RWPE1 (cell line): ENCODE data around the gene NHS.

Experiments
- CTCF ChIA-PET: fragments of 350-600 bp; sonication (Branson Sonifier 250); formaldehyde crosslinking; extraction: SDS; loops from one replicate; lab custom pipeline; 2021; lab: Yijun Ruan, JAX
- POLR2A ChIA-PET: fragments of 400-600 bp; formaldehyde crosslinking; extraction: SDS; loops from one replicate; lab custom pipeline; 2020; ENCODE audit warnings: antibody characterized with exemption; ENCODE audit not compliant: low non-redundant PET; lab: Yijun Ruan, JAX
- DNase-seq: peaks from one replicate; pipeline ENCODE4 v3.0.0; 2012; ENCODE audit warnings: low spot score
- H3K27ac ChIP-seq: fragments of 450-650 bp; 2 replicates; pipeline ENCODE4 v1.5.1; 2017
- TF ChIP-seq, protein P1 (sequence below): fragments of 450-650 bp; conservative IDR thresholded peaks from 2 replicates; pipeline ENCODE4 v1.5.1; 2017; ENCODE audit warnings: low read depth, mild to moderate bottlenecking

NHS gene

DNA sequence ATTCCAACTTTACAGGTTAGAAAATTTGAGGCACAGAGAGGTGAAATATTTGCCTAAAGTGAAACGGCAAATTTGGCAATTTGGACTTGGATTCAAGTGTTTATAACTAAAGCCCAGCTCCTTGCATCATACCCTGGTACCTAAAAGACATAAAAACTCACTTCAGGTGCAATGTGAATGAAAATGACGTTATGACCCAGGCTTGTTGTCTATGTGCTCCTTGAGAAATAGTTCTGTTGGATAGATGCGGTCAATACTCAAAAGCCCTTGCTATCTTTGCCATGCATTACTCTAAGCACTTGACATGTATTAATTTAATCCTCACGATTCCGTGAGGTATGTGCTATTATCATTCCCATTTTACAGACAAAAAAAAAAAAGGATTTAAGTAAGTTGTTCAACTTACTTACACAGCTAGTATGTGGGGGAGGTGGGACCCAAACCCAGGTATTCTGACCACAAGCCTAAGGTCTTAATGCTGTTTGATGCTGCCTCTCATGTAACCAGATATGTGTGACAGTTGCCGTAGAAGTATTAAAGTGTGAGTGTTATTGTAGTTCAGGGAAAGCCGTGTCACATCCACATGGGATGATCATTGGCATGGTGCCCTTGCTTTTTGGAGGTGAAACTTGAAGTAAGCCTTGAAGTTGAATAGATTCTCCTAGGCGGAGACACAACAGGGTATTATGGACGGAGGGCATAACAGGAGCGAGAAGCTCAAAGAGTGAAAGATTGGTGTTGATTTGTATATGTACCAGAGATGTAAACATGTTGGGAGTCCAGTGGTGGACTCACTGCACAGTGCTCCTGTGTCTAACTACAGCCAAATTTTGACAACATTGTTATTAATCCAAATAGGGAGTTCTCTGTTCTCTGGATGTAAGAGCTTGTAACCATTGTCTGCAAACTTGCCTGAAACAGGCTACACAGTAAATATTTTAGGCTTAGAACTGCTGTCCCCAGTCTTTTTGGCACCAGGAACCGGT is 365.4 kb downstream of the NHS start:
- TF ChIP-seq, protein P1, sequence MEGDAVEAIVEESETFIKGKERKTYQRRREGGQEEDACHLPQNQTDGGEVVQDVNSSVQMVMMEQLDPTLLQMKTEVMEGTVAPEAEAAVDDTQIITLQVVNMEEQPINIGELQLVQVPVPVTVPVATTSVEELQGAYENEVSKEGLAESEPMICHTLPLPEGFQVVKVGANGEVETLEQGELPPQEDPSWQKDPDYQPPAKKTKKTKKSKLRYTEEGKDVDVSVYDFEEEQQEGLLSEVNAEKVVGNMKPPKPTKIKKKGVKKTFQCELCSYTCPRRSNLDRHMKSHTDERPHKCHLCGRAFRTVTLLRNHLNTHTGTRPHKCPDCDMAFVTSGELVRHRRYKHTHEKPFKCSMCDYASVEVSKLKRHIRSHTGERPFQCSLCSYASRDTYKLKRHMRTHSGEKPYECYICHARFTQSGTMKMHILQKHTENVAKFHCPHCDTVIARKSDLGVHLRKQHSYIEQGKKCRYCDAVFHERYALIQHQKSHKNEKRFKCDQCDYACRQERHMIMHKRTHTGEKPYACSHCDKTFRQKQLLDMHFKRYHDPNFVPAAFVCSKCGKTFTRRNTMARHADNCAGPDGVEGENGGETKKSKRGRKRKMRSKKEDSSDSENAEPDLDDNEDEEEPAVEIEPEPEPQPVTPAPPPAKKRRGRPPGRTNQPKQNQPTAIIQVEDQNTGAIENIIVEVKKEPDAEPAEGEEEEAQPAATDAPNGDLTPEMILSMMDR = no peak
- H3K27ac ChIP-seq = no peak overlapping the region
- POLR2A ChIA-PET = no interaction called here
- CTCF ChIA-PET = interaction anchor here (0.7 kb wide), 1 partner anchor 183 kb away, joined by 5 read pairs; no protein-coding TSS in a partner anchor
- DNase-seq = no peak

DNA sequence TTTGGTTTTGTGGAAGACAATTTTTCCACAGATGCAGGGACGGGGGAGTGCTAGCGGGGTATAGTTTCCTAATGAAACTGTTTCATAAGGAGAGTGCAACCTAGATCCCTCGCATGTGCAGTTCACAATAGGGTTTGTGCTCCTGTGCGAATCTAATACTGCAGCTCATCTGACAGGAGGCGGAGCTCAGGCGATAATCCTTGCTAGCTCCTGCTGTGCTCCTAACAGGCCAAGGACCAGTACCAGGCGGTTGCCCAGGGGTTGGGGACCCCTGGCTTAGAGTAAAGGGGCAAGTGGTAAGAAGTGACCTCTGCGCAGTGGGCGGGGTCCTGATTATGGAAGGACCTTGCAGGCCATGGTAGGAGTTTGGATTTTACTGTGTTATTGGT is 366.1 kb downstream of the NHS start:
- no peak overlapping the region for H3K27ac ChIP-seq
- ChIA-PET POLR2A (no interaction called here), CTCF (no interaction called here)
- no peak for DNase-seq
- TF ChIP-seq, protein P1 = no peak

DNA sequence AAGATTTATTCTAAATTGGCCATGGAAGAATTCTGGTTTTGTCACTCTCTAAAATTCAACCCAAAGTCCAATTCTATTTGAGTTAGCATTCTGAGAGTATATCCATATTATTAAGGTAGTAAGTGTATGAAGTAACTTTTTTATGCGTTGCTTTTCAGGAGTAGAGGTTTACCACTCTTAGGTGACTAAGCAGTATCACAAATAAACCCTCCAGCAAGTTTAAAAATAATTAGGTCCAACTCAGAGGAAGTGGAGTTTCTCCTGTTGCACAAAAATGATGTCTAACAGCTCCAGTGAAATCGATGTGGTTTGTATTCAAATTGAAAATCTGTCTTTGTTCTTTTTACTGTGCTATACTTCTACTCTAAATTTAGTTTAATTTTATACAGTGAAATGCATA is 368.9 kb downstream of the NHS start:
- H3K27ac ChIP-seq = no peak overlapping the region
- TF ChIP-seq, protein P1 = no peak
- ChIA-PET CTCF (no interaction called here), POLR2A (no interaction called here)
- no peak for DNase-seq

DNA sequence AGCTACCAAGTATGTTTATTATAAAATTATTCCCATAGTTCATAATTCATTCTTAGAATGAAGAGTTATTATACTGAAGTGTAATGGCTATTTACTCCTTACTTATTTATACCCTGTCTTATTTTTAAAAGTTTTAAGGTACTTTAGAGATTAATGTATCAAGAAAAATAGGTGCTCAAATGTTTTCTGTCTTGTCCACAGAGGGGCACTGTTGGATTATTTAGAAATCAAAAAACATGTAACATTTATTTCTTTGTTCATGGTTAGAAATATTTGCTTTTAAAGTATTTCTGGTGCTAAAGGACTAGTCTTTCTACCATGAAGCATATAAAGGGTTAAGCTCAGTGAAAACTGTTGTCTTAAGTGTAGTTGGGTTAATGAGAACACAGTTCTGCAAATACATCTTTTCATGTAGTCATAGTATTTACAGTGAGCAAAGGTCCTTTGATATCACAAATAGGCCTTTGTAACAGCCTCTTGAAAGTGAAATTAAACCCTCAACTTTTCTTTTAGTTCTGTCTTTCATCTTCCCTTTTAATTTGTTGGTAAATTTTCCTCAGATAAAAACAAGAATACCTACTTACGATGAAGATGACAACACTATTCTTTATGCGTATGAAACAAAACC is 370.0 kb downstream of the NHS start:
- no peak overlapping the region for H3K27ac ChIP-seq
- TF ChIP-seq, protein P1 = peak; percentile 59; the same call in 1 of the 2 replicates
- POLR2A ChIA-PET = no interaction called here
- CTCF ChIA-PET = interaction anchor here (0.5 to 0.7 kb wide), 2 partner anchors 469 to 597 kb away, joined by 3 read pairs; no protein-coding TSS in a partner anchor
- DNase-seq = no peak

DNA sequence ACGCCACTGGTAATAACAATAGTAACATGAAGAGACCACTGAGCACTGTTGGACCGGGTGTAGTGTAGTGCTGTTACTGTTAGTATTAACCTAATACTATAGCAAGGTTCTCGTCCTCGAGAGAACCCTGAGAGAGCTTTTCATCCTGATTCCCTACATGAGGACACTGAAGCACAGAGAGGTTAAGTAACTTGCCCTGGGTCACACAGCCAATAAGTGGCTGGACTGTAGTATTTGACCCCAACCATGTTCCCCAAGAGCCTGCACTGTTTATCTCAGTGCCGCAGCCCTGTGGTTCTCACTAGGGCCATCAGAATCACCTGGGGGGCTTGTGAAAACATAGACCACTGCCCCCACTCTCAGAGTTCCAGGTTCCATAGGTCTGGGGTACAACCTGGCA is 372.7 kb downstream of the NHS start:
- no peak overlapping the region for H3K27ac ChIP-seq
- ChIA-PET POLR2A (no interaction called here), CTCF (no interaction called here)
- TF ChIP-seq, protein P1 = no peak
- no peak for DNase-seq

DNA sequence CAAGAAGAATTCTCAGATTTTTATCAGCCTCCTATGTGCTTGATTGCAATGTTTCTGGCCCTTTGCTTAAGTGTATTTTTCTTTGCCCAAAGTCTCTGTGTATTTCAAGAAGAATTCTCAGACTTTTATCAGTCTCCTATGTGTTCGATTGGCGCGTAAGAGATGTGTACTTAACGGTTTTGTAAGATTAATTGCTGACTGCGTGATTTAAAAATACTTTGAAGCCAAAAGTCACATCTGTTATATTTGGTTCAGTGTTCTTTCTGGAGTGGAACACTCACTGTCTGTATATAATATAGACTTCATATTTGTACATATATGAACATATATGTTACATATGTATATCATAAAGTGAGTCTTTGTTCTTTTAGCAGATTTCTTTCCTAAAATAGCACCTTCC is 373.7 kb downstream of the NHS start:
- TF ChIP-seq, protein P1 = no peak
- no peak overlapping the region for H3K27ac ChIP-seq
- no peak for DNase-seq
- POLR2A ChIA-PET = no interaction called here
- CTCF ChIA-PET = interaction anchor here (0.7 kb wide), 1 partner anchor 508 kb away, joined by 3 read pairs; no protein-coding TSS in a partner anchor
